Heart right ventricle (tissue), 16 donors: ENCODE data around the gene CTBS. TPM values are rescaled to one million over a fixed set of nuclear protein-coding genes. Genes with fewer than 3 reads are reported as not detected.

Experiments used
- ATAC-seq, 8 donors: fragments of 200-7000 bp; cut with Tn5 transposase; one replicate each; pipeline ENCODE4 v1.9.1; 2020; ENCODE audit warnings: mild to moderate bottlenecking in 8 of 8, moderate library complexity in 8 of 8, moderate number of reproducible peaks in 1 of 8
- DNase-seq, 2 donors: peaks; one replicate each; pipeline ENCODE4 v3.0.0-alpha.2; 2020
- H3K27ac ChIP-seq, 10 donors: fragments of 200-600 bp; sonication (generic) in 2 of 10; one replicate each; pipeline versions ENCODE4 v1.5.0 to v1.8.0; 2020 to 2022; ENCODE audit warnings: mild to moderate bottlenecking in 3 of 10
- H3K27me3 ChIP-seq, 7 donors: fragments of 200-600 bp; one replicate each; pipeline ENCODE4 v1.8.0; 2021 to 2022; ENCODE audit warnings: mild to moderate bottlenecking in 2 of 7
- H3K36me3 ChIP-seq, 9 donors: fragments of 200-600 bp; sonication (generic) in 1 of 9; one replicate each; pipeline versions ENCODE4 v1.5.0 to v1.8.0; 2020 to 2022; ENCODE audit warnings: mild to moderate bottlenecking in 2 of 9
- H3K4me1 ChIP-seq, 9 donors: fragments of 200-600 bp; sonication (generic) in 1 of 9; one replicate each; pipeline versions ENCODE4 v1.5.0 to v1.8.0; 2020 to 2022; ENCODE audit warnings: mild to moderate bottlenecking in 4 of 9
- H3K4me3 ChIP-seq, 10 donors: fragments of 200-600 bp; sonication (generic) in 2 of 10; one replicate each; pipeline versions ENCODE4 v1.5.0 to v1.8.0; 2020 to 2022; ENCODE audit warnings: mild to moderate bottlenecking in 7 of 10, moderate library complexity in 2 of 10
- H3K9me3 ChIP-seq, 11 donors: fragments of 200-600 bp in 10 of 11; sonication (generic) in 2 of 11; one replicate each; pipeline versions ENCODE4 v1.5.0 to v1.8.0; 2013 to 2022; ENCODE audit warnings: mild to moderate bottlenecking in 2 of 11, control low read depth in 1 of 11, moderate library complexity in 1 of 11
- WGBS, 2 donors: extraction: QIAGEN DNeasy Blood & Tissue Kit; methylation state at CpG; one replicate each; pipeline ENCODE4 v1.1.7; 2013; ENCODE audit warnings: inconsistent platforms in 1 of 2; 5-methylcytosine and 5-hydroxymethylcytosine counted together
- intact Hi-C, 10 donors: fragments of 100-400 bp; cut with DNase I; formaldehyde crosslinking; loops; one replicate each; pipeline versions ENCODE4 v1.11.1 to v1.14.2; 2022
- polyA plus RNA-seq, 2 donors: library from polyadenylated mRNA; stranded (reverse); fragments of 200-250 nt; gene quantifications; one replicate each; pipeline ENCODE4 v1.2.3, GENCODE V29; 2013
- total RNA-seq, 10 donors: library from RNA; stranded (reverse); fragmentation: NEBNext Ultra II Directional in 3 of 10; extraction: Animal tissue kit (Norgen Biotek cat#: 25700) in 3 of 10; gene quantifications; one replicate each; pipeline versions ENCODE4 v1.2.1 to v1.2.4, GENCODE V29; 2021 to 2023
- TF ChIP-seq, protein P1 (sequence below), 9 donors: fragments of 200-600 bp; sonication (generic) in 2 of 9; IDR thresholded peaks; one replicate each; pipeline versions ENCODE4 v1.5.0 to v1.8.0; 2021 to 2022; ENCODE audit warnings: antibody characterized with exemption in 9 of 9, mild to moderate bottlenecking in 5 of 9, moderate library complexity in 1 of 9
- donor health status: Arrhythmogenic right ventricular cardiomyopathy.
- donor health status: ischemic (EF 13 %, LVEDD 7.1; RV severe dilation, severe dysfunction).
- donor health status: healthy with polysubstance abuse.
- donor health status: DM: no; HTN: yes; CAD: no.
- donor health status: DM: no; HTN: no; CAD: no.
- donor health status: ischemic (EF 25% LVEDD 6.9; RV normal size, moderate dysfunction).
- donor health status: ischemic (EF 25% LVEDD 5.7; RV mildly dilated, moderate dysfunction).
- donor health status: healthy.
- donor health status: DM: yes; HTN: yes; CAD: no.
- donor health status: Ischemic cardiomyopathy.
- donor health status: ischemic (EF 35%, LVEDD 5.7; RV mildly dilated, moderate dysfunction).
- donor health status: nonischemic (EF 11% LVEDD 7.7; RV severe dilation, severe dysfunction).
- donor health status: DM: yes; HTN: yes; CAD: no.
- donor health status: PGD.
- donor health status: ischemic (EF 29% LVEDD 5.4; RV normal size, mild dysfunction).
- donor health status: nonischemic (EF 23%, LVEDD 6.1; RV moderate dilation, normal function).

Gene CTBS
- total and polyA plus RNA-seq, 12 donors = 3.5 to 13.2 (median 7.2) TPM

DNA sequence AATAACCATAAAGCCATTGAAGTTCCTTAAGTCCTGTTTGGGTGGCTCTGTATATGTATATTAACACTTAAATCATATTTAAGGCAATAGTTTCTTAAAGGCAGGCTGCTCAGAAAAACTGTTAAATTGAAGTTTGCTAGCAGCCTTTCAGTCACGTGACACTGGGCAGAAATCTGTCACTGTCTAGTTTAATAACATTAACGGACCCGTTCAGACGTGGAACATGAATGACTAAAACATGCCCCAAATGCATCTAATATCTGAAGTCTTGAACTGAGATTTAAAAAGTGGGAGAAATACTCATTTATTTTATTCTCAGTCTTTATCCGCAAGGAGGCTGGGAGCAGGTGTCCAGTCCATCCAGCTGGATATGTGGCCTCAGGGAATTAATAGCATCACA is 71.3 kb downstream of the CTBS start:
- ATAC-seq = no peak
- peaks cover 0 to 74% (median 57%) of the 10 kb centered on the region in 9 donors for H3K4me1 ChIP-seq

More for the DNA sequence above, 71.3 kb downstream of the CTBS start:
- TF ChIP-seq, protein P1, sequence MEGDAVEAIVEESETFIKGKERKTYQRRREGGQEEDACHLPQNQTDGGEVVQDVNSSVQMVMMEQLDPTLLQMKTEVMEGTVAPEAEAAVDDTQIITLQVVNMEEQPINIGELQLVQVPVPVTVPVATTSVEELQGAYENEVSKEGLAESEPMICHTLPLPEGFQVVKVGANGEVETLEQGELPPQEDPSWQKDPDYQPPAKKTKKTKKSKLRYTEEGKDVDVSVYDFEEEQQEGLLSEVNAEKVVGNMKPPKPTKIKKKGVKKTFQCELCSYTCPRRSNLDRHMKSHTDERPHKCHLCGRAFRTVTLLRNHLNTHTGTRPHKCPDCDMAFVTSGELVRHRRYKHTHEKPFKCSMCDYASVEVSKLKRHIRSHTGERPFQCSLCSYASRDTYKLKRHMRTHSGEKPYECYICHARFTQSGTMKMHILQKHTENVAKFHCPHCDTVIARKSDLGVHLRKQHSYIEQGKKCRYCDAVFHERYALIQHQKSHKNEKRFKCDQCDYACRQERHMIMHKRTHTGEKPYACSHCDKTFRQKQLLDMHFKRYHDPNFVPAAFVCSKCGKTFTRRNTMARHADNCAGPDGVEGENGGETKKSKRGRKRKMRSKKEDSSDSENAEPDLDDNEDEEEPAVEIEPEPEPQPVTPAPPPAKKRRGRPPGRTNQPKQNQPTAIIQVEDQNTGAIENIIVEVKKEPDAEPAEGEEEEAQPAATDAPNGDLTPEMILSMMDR (IDR thresholded peaks at IDR 0.05) = no peak
- WGBS, 2 donors = 38 to 40% methylated on average over 5 of the region's 5 CpGs
- intact Hi-C loops = loop anchor here in 4 of 10 donors (10.0 kb wide), 2 partner anchors 72 to 102 kb away; partner anchors contain the start of gene CTBS (in 3 of the 4)
- Histone ChIP-seq H3K27ac (peak overlapping the region in 2 of 10 donors; percentile 6 to 96), H3K36me3 (peaks cover 0 to 47% (median 13%) of the 10 kb centered on the region in 9 donors), H3K27me3 (no peaks in the 10 kb centered on the region), H3K4me3 (peak overlapping the region in 6 of 10 donors; percentile 3 to 91 (median 74)), H3K9me3 (peaks cover 0 to under 1% (median 0%) of the 10 kb centered on the region in 11 donors)
- no peak for DNase-seq

Other genes starting within 250 kb of the CTBS start
- under 1 TPM in 1 of 10 donors, not detected in 9; 0.20 TPM for gene DNASE2B, start 176.0 kb downstream of the CTBS start, total RNA-seq
- not detected for gene DNASE2B, start 176.0 kb downstream of the CTBS start, polyA plus RNA-seq
- gene RPF1, start 95.2 kb downstream of the CTBS start, total RNA-seq = 10 to 100 TPM; 28.0 to 38.9 (median 32.0) TPM
- 10 to 100 TPM; 17.9 to 45.8 TPM for gene RPF1, start 95.2 kb downstream of the CTBS start, polyA plus RNA-seq
- gene SPATA1, start 68.1 kb downstream of the CTBS start, total RNA-seq = 1 to 10 TPM in 8 of 10 donors, under 1 TPM in 2; 0.78 to 2.9 (median 1.6) TPM
- gene SPATA1, start 68.1 kb downstream of the CTBS start, polyA plus RNA-seq = 1 to 10 TPM in 1 of 2 donors, under 1 TPM in 1; 0.22 to 1.5 TPM
- 100 to 1,000 TPM; 155 to 216 (median 164) TPM for gene GNG5, start 67.9 kb downstream of the CTBS start, total RNA-seq
- 100 to 1,000 TPM; 140 to 254 TPM for gene GNG5, start 67.9 kb downstream of the CTBS start, polyA plus RNA-seq
- gene SSX2IP, start 116.0 kb upstream of the CTBS start, total RNA-seq = 10 to 100 TPM in 8 of 10 donors, 1 to 10 TPM in 2; 6.3 to 14.9 (median 11.2) TPM
- gene SSX2IP, start 116.0 kb upstream of the CTBS start, polyA plus RNA-seq = 1 to 10 TPM; 2.9 to 4.3 TPM